ENCODE results near the gene ISCA1.

Gene ISCA1

GRCh38 chr9:86288499-86289198 lies 6.3 kb upstream of the ISCA1 start:
- no peak overlapping the region for H3K4me3 ChIP-seq (ENCODE audit: low read length)
- DNase-seq (ENCODE audit: low read depth, low spot score) = no peak

DNA sequence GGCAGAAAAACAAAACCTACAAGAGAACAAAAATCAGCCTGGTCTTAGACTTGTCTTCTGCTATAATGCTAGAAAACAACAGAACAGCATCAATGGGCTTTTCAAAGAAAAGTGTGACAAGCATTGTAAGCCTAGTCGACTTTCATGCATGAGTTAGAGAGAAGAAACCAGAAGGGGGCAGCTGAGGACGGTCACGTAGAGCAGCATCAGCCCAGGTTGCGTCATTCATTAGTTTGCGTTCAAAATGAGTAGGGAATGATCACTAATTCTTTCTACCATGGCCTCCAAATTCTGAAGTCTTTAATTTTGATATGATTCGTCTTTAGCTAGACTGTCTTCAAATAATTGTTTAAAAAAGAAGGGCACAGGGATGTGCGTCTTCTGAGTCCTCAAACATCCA lies 4.7 kb upstream of the ISCA1 start:
- peak; percentile 44 for DNase-seq (ENCODE audit: low read depth, low spot score)
- no peak overlapping the region for H3K4me3 ChIP-seq (ENCODE audit: low read length)

DNA sequence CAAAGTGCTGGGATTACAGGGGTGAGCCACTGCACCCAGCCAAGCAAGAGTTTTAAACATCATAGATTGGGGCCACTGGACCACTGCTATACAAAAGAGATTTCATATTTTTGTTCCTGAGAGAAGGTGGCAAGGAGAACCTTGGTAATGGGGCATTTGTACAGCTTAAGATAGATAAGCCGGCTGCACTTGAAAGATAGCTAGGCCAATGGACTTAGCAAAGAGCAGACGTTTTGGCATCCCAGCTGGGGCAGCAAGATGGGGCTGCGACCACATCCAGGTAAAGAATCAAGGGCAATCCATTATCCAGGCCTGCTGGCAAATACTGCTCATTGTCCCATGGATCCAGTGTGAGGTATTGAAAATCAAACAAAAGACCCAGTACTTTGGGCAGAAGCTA lies 3.9 kb upstream of the ISCA1 start:
- H3K4me3 ChIP-seq (ENCODE audit: low read length) = no peak overlapping the region
- DNase-seq (ENCODE audit: low read depth, low spot score) = no peak

GRCh38 chr9:86285261-86285660 lies 2.9 kb upstream of the ISCA1 start:
- DNase-seq (ENCODE audit: low read depth, low spot score) = no peak
- no peak overlapping the region for H3K4me3 ChIP-seq (ENCODE audit: low read length)

GRCh38 chr9:86282979-86283535 lies 719 bp upstream of the ISCA1 start:
- no peak for DNase-seq (ENCODE audit: low read depth, low spot score)
- H3K4me3 ChIP-seq (ENCODE audit: low read length) = peak overlapping the region; percentile 91

DNA sequence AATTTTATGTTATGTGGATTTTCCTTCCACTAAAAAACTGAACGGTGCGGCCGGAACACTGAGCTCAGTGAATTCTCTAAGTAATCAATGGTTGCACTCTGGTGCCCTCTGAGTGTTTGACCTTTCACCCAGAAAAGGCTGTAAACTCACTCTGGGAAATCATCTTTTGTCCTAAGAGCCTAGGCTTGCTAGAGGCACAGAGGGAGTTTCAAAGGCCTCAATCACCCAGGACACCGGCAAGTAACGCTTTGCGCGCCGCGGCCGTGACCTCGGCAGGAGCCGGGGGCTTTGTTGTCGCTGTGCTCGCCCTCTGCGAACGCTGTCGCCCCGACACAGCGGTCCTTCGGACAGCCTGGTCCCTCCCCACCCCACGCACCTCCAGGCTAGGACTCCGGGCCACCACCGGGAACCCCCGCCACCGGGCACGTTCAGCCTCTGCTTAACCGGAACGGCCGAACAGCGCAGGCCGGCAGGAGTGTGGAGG lies 703 bp downstream of the ISCA1 start:
- DNase-seq (ENCODE audit: low read depth, low spot score) = no peak
- H3K4me3 ChIP-seq (ENCODE audit: low read length) = peak overlapping the region; percentile 91

DNA sequence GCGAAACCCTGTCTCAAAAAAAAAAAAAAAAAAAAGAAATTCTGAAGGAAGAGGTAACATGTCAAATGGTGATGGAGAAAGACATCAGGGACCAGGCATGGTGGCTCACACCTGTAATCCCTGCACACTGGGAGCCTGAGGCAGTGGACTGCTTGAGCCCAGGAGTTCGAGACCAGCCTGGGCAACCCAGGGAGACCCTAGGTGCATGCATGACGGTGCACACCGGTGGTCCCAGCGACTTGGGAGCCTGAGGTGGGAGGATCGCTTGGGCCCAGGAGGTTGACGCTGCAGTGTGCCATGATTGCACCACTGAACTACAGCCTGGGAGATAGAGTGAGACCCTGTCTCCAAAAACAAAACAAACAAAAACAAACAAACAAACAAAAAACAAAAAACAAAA lies 1.8 kb downstream of the ISCA1 start:
- H3K4me3 ChIP-seq (ENCODE audit: low read length) = no peak overlapping the region
- DNase-seq (ENCODE audit: low read depth, low spot score) = no peak

- H3K4me3 ChIP-seq (ENCODE audit: low read length) = no peak overlapping the region
These were observed 2.5 kb downstream of the ISCA1 start for GRCh38 chr9:86279839-86280238.

GRCh38 chr9:86277072-86277471 lies 5.3 kb downstream of the ISCA1 start:
- DNase-seq (ENCODE audit: low read depth, low spot score) = no peak
- no peak overlapping the region for H3K4me3 ChIP-seq (ENCODE audit: low read length)

More at GRCh38 chr9:86279839-86280238, 2.5 kb downstream of the ISCA1 start:
- no peak for DNase-seq (ENCODE audit: low read depth, low spot score)

DNA sequence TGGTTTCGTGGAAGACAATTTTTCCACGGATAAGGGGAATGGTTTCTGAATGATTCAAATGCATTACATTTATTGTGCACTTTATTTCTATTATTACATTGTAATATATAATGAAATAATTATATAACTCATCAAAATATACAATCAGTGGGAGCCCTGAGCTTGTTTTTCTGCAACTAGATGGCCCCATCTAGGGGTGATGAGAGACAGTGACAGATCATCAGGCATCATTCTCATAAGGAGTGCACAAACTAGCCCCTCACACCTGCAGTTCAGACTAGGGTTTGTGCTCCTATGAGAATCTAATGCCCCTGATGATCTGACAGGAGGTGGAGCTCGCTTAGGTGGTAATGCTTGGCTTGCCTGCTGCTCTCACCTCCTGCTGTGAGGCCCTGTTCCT lies 6.4 kb downstream of the ISCA1 start:
- no peak for DNase-seq (ENCODE audit: low read depth, low spot score)
- H3K4me3 ChIP-seq (ENCODE audit: low read length) = no peak overlapping the region

GRCh38 chr9:86274821-86275643 lies 7.3 kb downstream of the ISCA1 start:
- no peak for DNase-seq (ENCODE audit: low read depth, low spot score)
- H3K4me3 ChIP-seq (ENCODE audit: low read length) = no peak overlapping the region

- DNase-seq (ENCODE audit: low read depth, low spot score) = no peak
- no peak overlapping the region for H3K4me3 ChIP-seq (ENCODE audit: low read length)
These were observed 10.1 kb downstream of the ISCA1 start for GRCh38 chr9:86272221-86272620.

- no peak overlapping the region for H3K4me3 ChIP-seq (ENCODE audit: low read length)
- DNase-seq (ENCODE audit: low read depth, low spot score) = no peak
These were observed 18.5 kb downstream of the ISCA1 start for GRCh38 chr9:86263876-86264275.

GRCh38 chr9:86262492-86262891 lies 19.8 kb downstream of the ISCA1 start:
- no peak for DNase-seq (ENCODE audit: low read depth, low spot score)
- no peak overlapping the region for H3K4me3 ChIP-seq (ENCODE audit: low read length)

DNA sequence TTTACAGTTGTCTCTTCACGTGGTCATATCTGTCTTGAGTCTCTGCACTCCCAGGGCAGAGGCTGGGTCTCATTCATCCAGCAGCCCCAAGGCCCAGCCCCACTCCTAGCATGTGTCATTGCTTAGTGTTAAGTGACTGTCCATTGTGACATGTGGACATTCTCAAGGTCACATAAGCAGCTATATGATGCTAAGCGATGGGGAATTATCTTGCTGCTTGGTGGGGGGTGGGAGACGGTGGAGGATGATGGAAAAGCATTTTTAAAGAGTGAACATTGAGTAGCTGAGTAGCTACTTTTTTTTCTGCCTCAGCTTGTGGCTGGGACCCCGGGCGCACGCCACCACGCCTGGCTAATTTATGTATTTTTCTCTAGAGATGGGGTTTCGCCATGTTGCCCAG lies 22.8 kb downstream of the ISCA1 start, which contains the start of gene C9orf153:
TSS of gene C9orf153 (minus strand) at position 101 of the 400 bp plus-strand sequence. CDS start 30,054 bp downstream, outside the sequence.
- H3K4me3 ChIP-seq (ENCODE audit: low read length) = no peak within 1 kb of the TSS

GRCh38 chr9:86257391-86257790 lies 24.9 kb downstream of the ISCA1 start:
- no peak for DNase-seq (ENCODE audit: low read depth, low spot score)
- H3K4me3 ChIP-seq (ENCODE audit: low read length) = no peak overlapping the region

More for the DNA sequence above, 22.8 kb downstream of the ISCA1 start, which contains the start of gene C9orf153:
- DNase-seq (ENCODE audit: low read depth, low spot score) = no peak

- DNase-seq (ENCODE audit: low read depth, low spot score) = no peak
- H3K4me3 ChIP-seq (ENCODE audit: low read length) = no peak overlapping the region
These were observed 25.7 kb downstream of the ISCA1 start for GRCh38 chr9:86256653-86257052.

GRCh38 chr9:86253577-86253976 lies 28.8 kb downstream of the ISCA1 start:
- no peak for DNase-seq (ENCODE audit: low read depth, low spot score)
- H3K4me3 ChIP-seq (ENCODE audit: low read length) = no peak overlapping the region

DNA sequence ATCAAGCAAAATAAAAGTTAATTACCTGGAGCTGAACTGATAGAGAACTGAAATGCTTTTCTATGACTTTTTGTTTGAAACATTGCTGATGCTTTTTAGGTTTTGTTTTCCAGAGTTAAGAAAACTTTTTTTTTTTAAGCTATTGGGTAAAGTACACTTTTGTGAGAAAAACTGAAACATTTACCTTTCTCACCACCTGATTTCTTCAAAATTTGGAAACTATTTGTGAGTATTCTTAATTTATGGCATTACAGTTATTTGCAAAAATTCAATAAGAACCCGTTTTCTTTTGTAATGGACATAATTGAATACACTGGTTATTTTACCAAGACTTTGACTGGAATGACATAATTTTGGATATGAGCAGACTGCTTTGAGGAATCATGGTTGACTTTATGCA lies 29.5 kb downstream of the ISCA1 start:
- no peak overlapping the region for H3K4me3 ChIP-seq (ENCODE audit: low read length)
- no peak for DNase-seq (ENCODE audit: low read depth, low spot score)

DNA sequence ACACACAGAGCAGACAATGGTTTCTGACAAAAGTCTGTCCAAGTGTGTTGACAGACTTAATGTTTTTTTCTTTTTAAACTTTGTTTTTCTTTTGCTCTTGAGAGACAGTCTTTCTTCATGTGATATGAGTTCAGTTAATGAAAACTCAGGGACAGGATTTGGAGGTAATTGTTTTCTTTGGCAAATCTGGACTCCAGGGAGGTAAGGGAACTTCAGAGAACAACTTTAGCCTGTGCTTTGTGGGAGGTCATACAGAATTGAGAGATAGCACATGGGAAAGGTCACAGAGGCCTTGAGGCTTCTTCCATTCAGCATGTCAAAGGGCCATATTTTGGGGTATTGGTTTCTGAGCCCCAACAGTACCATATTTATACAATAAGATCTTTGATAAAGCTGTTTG lies 32.2 kb downstream of the ISCA1 start:
- H3K4me3 ChIP-seq (ENCODE audit: low read length) = no peak overlapping the region
- no peak for DNase-seq (ENCODE audit: low read depth, low spot score)
